ENCODE results near the gene SCART1. TPM values are rescaled to one million over a fixed set of nuclear protein-coding genes. Genes with fewer than 3 reads are reported as not detected.

SCART1 gene
- total RNA-seq, 1 donor from 2014 or later = 0.47 TPM

Other genes with a start within 250 kb of the SCART1 start
- not detected for gene UTF1, start 223.7 kb upstream of the SCART1 start, total RNA-seq
- not detected for gene VENTX, start 216.1 kb upstream of the SCART1 start, total RNA-seq
- 1.7 TPM for gene ADAM8, start 177.1 kb upstream of the SCART1 start, total RNA-seq
- gene TUBGCP2, start 145.1 kb upstream of the SCART1 start, total RNA-seq = 42.4 TPM
- gene ZNF511, start 145.0 kb upstream of the SCART1 start, total RNA-seq = 7.5 TPM
- gene CALY, start 117.0 kb upstream of the SCART1 start, total RNA-seq = 4.7 TPM
- gene PRAP1, start 106.6 kb upstream of the SCART1 start, total RNA-seq = not detected
- gene FUOM, start 95.9 kb upstream of the SCART1 start, total RNA-seq = 6.9 TPM
- gene ECHS1, start 80.6 kb upstream of the SCART1 start, total RNA-seq = 28.2 TPM
- gene PAOX, start 74.7 kb upstream of the SCART1 start, total RNA-seq = 10.1 TPM
- 14.8 TPM for gene MTG1, start 59.8 kb upstream of the SCART1 start, total RNA-seq
- 6.1 TPM for gene SPRN, start 29.3 kb upstream of the SCART1 start, total RNA-seq
- 10.5 TPM for gene CYP2E1, start 73.4 kb downstream of the SCART1 start, total RNA-seq
- gene SYCE1, start 111.6 kb downstream of the SCART1 start, total RNA-seq = 0.94 TPM
- gene FRG2B, start 172.8 kb downstream of the SCART1 start, total RNA-seq = not detected

Data from occipital lobe (tissue), 1 donor.